CD4-positive, alpha-beta T cell treated with Interleukin-21 for 1 hour (primary cell): Measurements from ENCODE around the gene SMCO2.
"Not testable (repeated sequence)": the region's sequence is repeated elsewhere in the genome, so short reads cannot be mapped to it uniquely, and the experiment has no call there.

Experiments used
- DNase-seq: peaks from one replicate; pipeline ENCODE4 v3.0.0-alpha.2; 2020

Gene SMCO2

GRCh38 chr12:27530157-27530922, 83.8 kb downstream of the SMCO2 start:
- DNase-seq, result no peak

- DNase-seq, result no peak
Observed at GRCh38 chr12:27531896-27532295, 85.4 kb downstream of the SMCO2 start.

GRCh38 chr12:27534060-27534764, 87.7 kb downstream of the SMCO2 start:
- DNase-seq, result peak; percentile 23

- DNase-seq, result no peak
Observed at GRCh38 chr12:27534765-27535161, 88.2 kb downstream of the SMCO2 start.

GRCh38 chr12:27535318-27535717, 88.8 kb downstream of the SMCO2 start:
- no peak for DNase-seq

- no peak for DNase-seq
Observed at GRCh38 chr12:27537855-27538675, 91.5 kb downstream of the SMCO2 start.

GRCh38 chr12:27539191-27539631, 92.7 kb downstream of the SMCO2 start:
- no peak for DNase-seq

- DNase-seq, result no peak
Observed at GRCh38 chr12:27541031-27541719, 94.6 kb downstream of the SMCO2 start.

- DNase-seq, result no peak
Observed at GRCh38 chr12:27542628-27543027, 96.1 kb downstream of the SMCO2 start.

- DNase-seq, result not testable (repeated sequence)
Observed at GRCh38 chr12:27544858-27545257, 98.3 kb downstream of the SMCO2 start.

GRCh38 chr12:27545665-27546064, 99.1 kb downstream of the SMCO2 start:
- DNase-seq, result no peak

- DNase-seq, result no peak
Observed at GRCh38 chr12:27547592-27547991, 101.1 kb downstream of the SMCO2 start.

GRCh38 chr12:27548301-27549199, 102.0 kb downstream of the SMCO2 start:
- no peak for DNase-seq

- no peak for DNase-seq
Observed at GRCh38 chr12:27549236-27549800, 102.8 kb downstream of the SMCO2 start.

- no peak for DNase-seq
Observed at GRCh38 chr12:27549801-27550652, 103.5 kb downstream of the SMCO2 start.

GRCh38 chr12:27550653-27550975, 104.1 kb downstream of the SMCO2 start:
- no peak for DNase-seq

- DNase-seq, result no peak
Observed at GRCh38 chr12:27551172-27551840, 104.8 kb downstream of the SMCO2 start.
